Tibial nerve (tissue), 4 donors: Measurements from ENCODE around the gene KIF9. TPM values are rescaled to one million over a fixed set of nuclear protein-coding genes. Genes with fewer than 3 reads are reported as not detected.

Experiments used
- DNase-seq, 2 donors: peaks; one replicate each; pipeline ENCODE4 v3.0.0-alpha.2; 2019; ENCODE audit warnings: low spot score in 2 of 2
- H3K27ac ChIP-seq, 4 donors: fragments of 200-600 bp; sonication (generic) in 3 of 4; one replicate each; pipeline ENCODE4 v1.5.1; 2017 to 2019; ENCODE audit warnings: mild to moderate bottlenecking in 1 of 4
- H3K27me3 ChIP-seq, 2 donors: fragments of 200-600 bp; sonication (generic) in 1 of 2; one replicate each; pipeline versions ENCODE4 v1.5.1 to v1.6.0; 2017 to 2019
- H3K36me3 ChIP-seq, 3 donors: fragments of 200-600 bp; sonication (generic); one replicate each; pipeline ENCODE4 v1.5.1; 2018 to 2019
- H3K4me1 ChIP-seq, 4 donors: fragments of 200-600 bp; sonication (generic) in 3 of 4; one replicate each; pipeline ENCODE4 v1.5.1; 2017 to 2019
- H3K4me3 ChIP-seq, 4 donors: fragments of 200-600 bp; sonication (generic) in 3 of 4; one replicate each; pipeline ENCODE4 v1.5.1; 2017 to 2019; ENCODE audit warnings: mild to moderate bottlenecking in 1 of 4, moderate library complexity in 1 of 4
- H3K9me3 ChIP-seq, 4 donors: fragments of 200-600 bp; sonication (generic) in 3 of 4; one replicate each; pipeline ENCODE4 v1.5.1; 2017 to 2019
- CTCF ChIP-seq, 5 experiments: fragments of 200-600 bp in 3 of 5; fragments of 450-650 bp in 2 of 5; sonication (generic) in 3 of 5; IDR thresholded peaks; one replicate each; pipeline ENCODE4 v1.5.1; 2016 to 2019; ENCODE audit warnings: antibody characterized with exemption in 5 of 5, mild to moderate bottlenecking in 3 of 5, moderate library complexity in 2 of 5
- EP300 ChIP-seq, 2 donors: sonication (generic); formaldehyde crosslinking; IDR thresholded peaks; one replicate each; pipeline ENCODE4 v1.6.1; 2017; ENCODE audit warnings: antibody characterized with exemption in 2 of 2, mild to moderate bottlenecking in 1 of 2
- POLR2A ChIP-seq, 2 donors: fragments of 450-650 bp; IDR thresholded peaks; one replicate each; pipeline ENCODE4 v1.6.1; 2017; ENCODE audit warnings: antibody characterized with exemption in 2 of 2, mild to moderate bottlenecking in 2 of 2, moderate library complexity in 2 of 2
- WGBS, 2 donors: methylation state at CpG; one replicate each; pipeline ENCODE4 v1.1.5; 2018; 5-methylcytosine and 5-hydroxymethylcytosine counted together
- total RNA-seq, 4 donors: library from RNA; depleted of rRNA; stranded (reverse); fragments of >200 nt; gene quantifications; one replicate each; pipeline ENCODE4 v1.1.0, GENCODE V29; 2016

KIF9 gene
- total RNA-seq, 4 donors from 2014 or later: 0.59 to 20.3 (median 5.2) TPM

GRCh38 chr3:47283193-47283537 is 566 bp upstream of the KIF9 start:
- WGBS, 2 donors: 0 to 2% methylated on average over 10 of the region's 10 CpGs
- TF ChIP-seq CTCF (IDR thresholded peaks at IDR 0.05) (no peak), EP300 (IDR thresholded peaks at IDR 0.05) (no peak), POLR2A (IDR thresholded peaks at IDR 0.05) (no peak)
- DNase-seq: no peak
- Histone ChIP-seq H3K4me3 (peak overlapping the region; percentile 66 to 86 (median 75)), H3K27ac (peak overlapping the region; percentile 77 to 98 (median 96)), H3K36me3 (peaks cover 0 to 13% (median 0%) of the 10 kb centered on the region in 3 donors), H3K9me3 (no peaks in the 10 kb centered on the region), H3K27me3 (no peaks in the 10 kb centered on the region), H3K4me1 (peaks cover 0 to 56% (median 19%) of the 10 kb centered on the region in 4 donors)

GRCh38 chr3:47280519-47280918 is 2.1 kb downstream of the KIF9 start:
- Histone ChIP-seq H3K4me1 (peaks cover 0 to 43% (median 19%) of the 10 kb centered on the region in 4 donors), H3K27ac (no peak overlapping the region), H3K9me3 (no peaks in the 10 kb centered on the region), H3K4me3 (no peak overlapping the region), H3K36me3 (no peaks in the 10 kb centered on the region), H3K27me3 (no peaks in the 10 kb centered on the region)
- 93 to 94% methylated on average over 5 of the region's 5 CpGs for WGBS, 2 donors
- no peak for TF ChIP-seq EP300 (IDR thresholded peaks at IDR 0.05)
- no peak for DNase-seq

- Histone ChIP-seq H3K9me3 (no peaks in the 10 kb centered on the region), H3K4me1 (peaks cover 0 to 15% (median 4%) of the 10 kb centered on the region in 4 donors), H3K27me3 (no peaks in the 10 kb centered on the region), H3K4me3 (no peak overlapping the region), H3K36me3 (peaks cover 0 to 22% (median 0%) of the 10 kb centered on the region in 3 donors), H3K27ac (no peak overlapping the region)
- TF ChIP-seq POLR2A (IDR thresholded peaks at IDR 0.05) (no peak), CTCF (IDR thresholded peaks at IDR 0.05) (no peak), EP300 (IDR thresholded peaks at IDR 0.05) (no peak)
- no peak for DNase-seq
- 79 to 81% methylated on average over 4 of the region's 4 CpGs for WGBS, 2 donors
Measured at GRCh38 chr3:47276558-47276957, 6.0 kb downstream of the KIF9 start.

GRCh38 chr3:47274652-47275051 is 7.9 kb downstream of the KIF9 start:
- WGBS, 2 donors: 85% methylated on average over 2 of the region's 2 CpGs
- no peak overlapping the region for H3K4me3 ChIP-seq
- H3K4me1 ChIP-seq: no peaks in the 10 kb centered on the region
- peaks cover 0 to 28% (median 0%) of the 10 kb centered on the region in 3 donors for H3K36me3 ChIP-seq
- no peaks in the 10 kb centered on the region for H3K27me3 ChIP-seq
- DNase-seq: no peak
- H3K9me3 ChIP-seq: no peaks in the 10 kb centered on the region
- TF ChIP-seq CTCF (IDR thresholded peaks at IDR 0.05): no peak
- H3K27ac ChIP-seq: no peak overlapping the region

GRCh38 chr3:47273564-47273963 is 9.0 kb downstream of the KIF9 start:
- no peaks in the 10 kb centered on the region for H3K27me3 ChIP-seq
- H3K4me1 ChIP-seq: no peaks in the 10 kb centered on the region
- H3K9me3 ChIP-seq: no peaks in the 10 kb centered on the region
- H3K4me3 ChIP-seq: no peak overlapping the region
- no peak overlapping the region for H3K27ac ChIP-seq
- DNase-seq: no peak
- TF ChIP-seq EP300 (IDR thresholded peaks at IDR 0.05) (no peak), CTCF (IDR thresholded peaks at IDR 0.05) (no peak)
- 83 to 85% methylated on average over 5 of the region's 5 CpGs for WGBS, 2 donors
- H3K36me3 ChIP-seq: peaks cover 0 to 28% (median 0%) of the 10 kb centered on the region in 3 donors

- Histone ChIP-seq H3K4me3 (no peak overlapping the region), H3K36me3 (peaks cover 0 to 28% (median 0%) of the 10 kb centered on the region in 3 donors), H3K4me1 (peaks cover 0 to 10% (median 0%) of the 10 kb centered on the region in 4 donors), H3K27ac (no peak overlapping the region), H3K27me3 (no peaks in the 10 kb centered on the region), H3K9me3 (no peaks in the 10 kb centered on the region)
- 91 to 97% methylated on average over 4 of the region's 4 CpGs for WGBS, 2 donors
- DNase-seq: no peak
- TF ChIP-seq CTCF (IDR thresholded peaks at IDR 0.05) (no peak), POLR2A (IDR thresholded peaks at IDR 0.05) (no peak), EP300 (IDR thresholded peaks at IDR 0.05) (no peak)
Measured at GRCh38 chr3:47270526-47270925, 12.1 kb downstream of the KIF9 start.
